K562 (cell line): ENCODE data around the gene TMEM214. TPM values are rescaled to one million over a fixed set of nuclear protein-coding genes. Genes with fewer than 3 reads are reported as not detected.

Experiments used
- CSDE1 ChIP-seq, 2 experiments: fragments of 450-650 bp; IDR thresholded peaks; 2 replicates each; pipeline ENCODE4 v1.6.1; 2016; ENCODE audit warnings: mild to moderate bottlenecking in 1 of 2
- ETV6 ChIP-seq, 3 experiments: fragments of 150-350 bp in 1 of 3; sonication (generic) in 1 of 3; formaldehyde crosslinking in 1 of 3; IDR thresholded peaks; 2 replicates each; pipeline versions ENCODE4 v1.6.1 to v1.8.0; 2014 to 2022; ENCODE audit warnings: borderline replicate concordance in 2 of 3, low read depth in 2 of 3, antibody characterized with exemption in 1 of 3, low read length in 1 of 3, mild to moderate bottlenecking in 1 of 3, missing genetic modification reagents in 1 of 3
- GATA2 ChIP-seq: sonication (generic); formaldehyde crosslinking; IDR thresholded peaks from 2 replicates; pipeline ENCODE4 v1.4.0; 2020; ENCODE audit warnings: mild to moderate bottlenecking, missing genetic modification reagents
- MBD2 ChIP-seq: sonication (generic); IDR thresholded peaks from 2 replicates; pipeline ENCODE4 v1.6.1; 2016; ENCODE audit warnings: low read depth, borderline replicate concordance
- NELFE ChIP-seq: IDR thresholded peaks from 2 replicates; pipeline ENCODE4 v1.6.1; 2011; ENCODE audit warnings: mild to moderate bottlenecking; ENCODE audit not compliant: insufficient read depth, insufficient read length
- SMARCC2 ChIP-seq: fragments of 450-650 bp; IDR thresholded peaks from 2 replicates; pipeline ENCODE4 v1.6.1; 2017; ENCODE audit warnings: antibody characterized with exemption, moderate library complexity, mild to moderate bottlenecking, low read depth
- TBL1XR1 ChIP-seq, 2 experiments: IDR thresholded peaks; 2 replicates each; pipeline ENCODE4 v1.6.1; 2012; ENCODE audit warnings: improper control_type of control experiment in 2 of 2, low read length in 2 of 2, mild to moderate bottlenecking in 1 of 2
- polyA plus RNA-seq, 8 experiments: library from polyadenylated mRNA; depleted of rRNA in 4 of 8; stranded (reverse) in 5 of 8; unstranded in 3 of 8; fragments of >200 nt; fragmentation: Nextera tagmentation in 2 of 8; fragmentation: Illumina TruSeq in 1 of 8; extraction: Ambion mirVana in 2 of 8; extraction: Trizol in 1 of 8; gene quantifications; 2 replicates each; pipeline versions ENCODE4 v1.2.1 to v1.2.3, GENCODE V29; 2011 to 2014; ENCODE audit warnings: inconsistent platforms in 1 of 8, missing spikeins in 1 of 8
- total RNA-seq, 7 experiments: library from RNA; depleted of rRNA in 6 of 7; stranded (reverse); fragments of >200 nt in 6 of 7; fragmentation: Illumina TruSeq in 2 of 7; extraction: Trizol in 2 of 7; gene quantifications; 2 replicates each; pipeline versions ENCODE4 v1.2.1 to v1.2.3, GENCODE V29; 2011 to 2021; ENCODE audit warnings: low replicate concordance in 1 of 7
- TF ChIP-seq, protein P1 (sequence below), 2 experiments: fragments of 250-450 bp in 1 of 2; fragments of 450-650 bp in 1 of 2; sonication (Bioruptor Pico) in 1 of 2; IDR thresholded peaks; 2 replicates each; pipeline versions ENCODE4 v1.6.1 to v1.8.0; 2016 to 2021; ENCODE audit warnings: mild to moderate bottlenecking in 2 of 2, moderate library complexity in 2 of 2, missing compliant biosample characterization in 1 of 2, missing genetic modification characterization in 1 of 2
- TF ChIP-seq, protein P2 (sequence below): sonication (generic); formaldehyde crosslinking; IDR thresholded peaks from 2 replicates; pipeline ENCODE4 v1.9.0; 2022; ENCODE audit warnings: mild to moderate bottlenecking, missing genetic modification reagents

TMEM214 gene
- total and polyA plus RNA-seq, 9 of the 15 experiments (the other 6 are each of a cell fraction or from before 2014, with no cell fraction given): 11.4 to 81.4 (median 44.1) TPM

GRCh38 chr2:27019931-27020855 lies 12.6 kb upstream of the TMEM214 start (continued):
- peak in 1 of 2 experiments; percentile 86; a peak in 3 of 4 replicates for TF ChIP-seq TBL1XR1 (IDR thresholded peaks at IDR 0.05; ENCODE audit: low read length in 2 of 2)
- TF ChIP-seq NELFE: no peak
- TF ChIP-seq, protein P1, sequence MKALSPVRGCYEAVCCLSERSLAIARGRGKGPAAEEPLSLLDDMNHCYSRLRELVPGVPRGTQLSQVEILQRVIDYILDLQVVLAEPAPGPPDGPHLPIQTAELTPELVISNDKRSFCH (CRISPR knock-in tag; IDR thresholded peaks at IDR 0.05): no peak
- TF ChIP-seq, protein P1 (tag; IDR thresholded peaks at IDR 0.05): peak; percentile 36; the same call in 1 of the 2 replicates
- TF ChIP-seq GATA2 (CRISPR knock-in tag): peak; percentile 73
- peak in 1 of 2 experiments; percentile 56; a peak in 1 of 4 replicates for TF ChIP-seq ETV6 (IDR thresholded peaks at IDR 0.05; ENCODE audit: borderline replicate concordance in 1 of 2, low read depth in 2 of 2, low read length in 1 of 2)
- no peak for TF ChIP-seq ETV6 (CRISPR knock-in tag; IDR thresholded peaks at IDR 0.05; ENCODE audit: borderline replicate concordance)
- TF ChIP-seq SMARCC2: peak; percentile 85
- no peak for TF ChIP-seq CSDE1 (IDR thresholded peaks at IDR 0.05)
- TF ChIP-seq, protein P2, sequence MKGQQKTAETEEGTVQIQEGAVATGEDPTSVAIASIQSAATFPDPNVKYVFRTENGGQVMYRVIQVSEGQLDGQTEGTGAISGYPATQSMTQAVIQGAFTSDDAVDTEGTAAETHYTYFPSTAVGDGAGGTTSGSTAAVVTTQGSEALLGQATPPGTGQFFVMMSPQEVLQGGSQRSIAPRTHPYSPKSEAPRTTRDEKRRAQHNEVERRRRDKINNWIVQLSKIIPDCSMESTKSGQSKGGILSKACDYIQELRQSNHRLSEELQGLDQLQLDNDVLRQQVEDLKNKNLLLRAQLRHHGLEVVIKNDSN: peak; percentile 47
- TF ChIP-seq MBD2: no peak
